ENCODE data around the gene CRYBB1.

Gene CRYBB1

GRCh38 chr22:26564181-26564580 is 53.6 kb downstream of the CRYBB1 start:
- Histone ChIP-seq H2AFZ (ENCODE audit: low read depth, low read length) (no peak overlapping the region), H3K27ac (ENCODE audit: low read length) (no peak overlapping the region), H3K79me2 (ENCODE audit: low read length) (no peaks in the 10 kb centered on the region), H3K27me3 (ENCODE audit: low read depth, low read length) (no peaks in the 10 kb centered on the region), H3K9me3 (ENCODE audit: insufficient read depth, low read length) (no peaks in the 10 kb centered on the region), H3K9ac (ENCODE audit: low read length) (no peak overlapping the region), H4K20me1 (ENCODE audit: insufficient read depth, low read length) (no peaks in the 10 kb centered on the region), H3K4me2 (ENCODE audit: low read length) (no peak overlapping the region), H3K36me3 (replicated peaks; ENCODE audit: low read depth, low read length) (no peaks in the 10 kb centered on the region), H3K4me1 (ENCODE audit: low read length) (no peaks in the 10 kb centered on the region), H3K4me3 (ENCODE audit: low read length) (no peak overlapping the region)
- TF ChIP-seq CTCF (IDR thresholded peaks at IDR 0.05; ENCODE audit: low read depth, low read length) (no peak), EZH2phosphoT487 (IDR thresholded peaks at IDR 0.05; ENCODE audit: low read depth) (no peak)

- no peak overlapping the region for H3K9ac ChIP-seq (ENCODE audit: low read length)
- no peak overlapping the region for H3K4me3 ChIP-seq (ENCODE audit: low read length)
- H3K27me3 ChIP-seq (ENCODE audit: low read depth, low read length) = no peaks in the 10 kb centered on the region
- no peaks in the 10 kb centered on the region for H3K4me1 ChIP-seq (ENCODE audit: low read length)
- TF ChIP-seq EZH2phosphoT487 (IDR thresholded peaks at IDR 0.05; ENCODE audit: low read depth) = no peak
- TF ChIP-seq CTCF (IDR thresholded peaks at IDR 0.05; ENCODE audit: low read depth, low read length) = peak; percentile 38
- no peaks in the 10 kb centered on the region for H3K79me2 ChIP-seq (ENCODE audit: low read length)
- no peak overlapping the region for H2AFZ ChIP-seq (ENCODE audit: low read depth, low read length)
- H3K36me3 ChIP-seq (replicated peaks; ENCODE audit: low read depth, low read length) = no peaks in the 10 kb centered on the region
- no peak overlapping the region for H3K4me2 ChIP-seq (ENCODE audit: low read length)
- no peak overlapping the region for H3K27ac ChIP-seq (ENCODE audit: low read length)
- H3K9me3 ChIP-seq (ENCODE audit: insufficient read depth, low read length) = no peaks in the 10 kb centered on the region
- no peaks in the 10 kb centered on the region for H4K20me1 ChIP-seq (ENCODE audit: insufficient read depth, low read length)
Measured at GRCh38 chr22:26563022-26563421, 54.8 kb downstream of the CRYBB1 start.

GRCh38 chr22:26561756-26562417 is 55.9 kb downstream of the CRYBB1 start:
- H3K27ac ChIP-seq (ENCODE audit: low read length) = no peak overlapping the region
- no peaks in the 10 kb centered on the region for H3K9me3 ChIP-seq (ENCODE audit: insufficient read depth, low read length)
- H3K4me3 ChIP-seq (ENCODE audit: low read length) = no peak overlapping the region
- H3K79me2 ChIP-seq (ENCODE audit: low read length) = no peaks in the 10 kb centered on the region
- H3K36me3 ChIP-seq (replicated peaks; ENCODE audit: low read depth, low read length) = no peaks in the 10 kb centered on the region
- H2AFZ ChIP-seq (ENCODE audit: low read depth, low read length) = no peak overlapping the region
- no peak for TF ChIP-seq CTCF (IDR thresholded peaks at IDR 0.05; ENCODE audit: low read depth, low read length)
- TF ChIP-seq EZH2phosphoT487 (IDR thresholded peaks at IDR 0.05; ENCODE audit: low read depth) = no peak
- no peaks in the 10 kb centered on the region for H4K20me1 ChIP-seq (ENCODE audit: insufficient read depth, low read length)
- no peak overlapping the region for H3K4me2 ChIP-seq (ENCODE audit: low read length)
- H3K27me3 ChIP-seq (ENCODE audit: low read depth, low read length) = no peaks in the 10 kb centered on the region
- H3K9ac ChIP-seq (ENCODE audit: low read length) = no peak overlapping the region
- no peaks in the 10 kb centered on the region for H3K4me1 ChIP-seq (ENCODE audit: low read length)

- H3K79me2 ChIP-seq (ENCODE audit: low read length) = no peaks in the 10 kb centered on the region
- H2AFZ ChIP-seq (ENCODE audit: low read depth, low read length) = no peak overlapping the region
- H3K27ac ChIP-seq (ENCODE audit: low read length) = no peak overlapping the region
- H3K4me3 ChIP-seq (ENCODE audit: low read length) = no peak overlapping the region
- no peak for TF ChIP-seq CTCF (IDR thresholded peaks at IDR 0.05; ENCODE audit: low read depth, low read length)
- H3K27me3 ChIP-seq (ENCODE audit: low read depth, low read length) = no peaks in the 10 kb centered on the region
- H3K36me3 ChIP-seq (replicated peaks; ENCODE audit: low read depth, low read length) = no peaks in the 10 kb centered on the region
- H3K4me2 ChIP-seq (ENCODE audit: low read length) = no peak overlapping the region
- no peak overlapping the region for H3K9ac ChIP-seq (ENCODE audit: low read length)
- H3K4me1 ChIP-seq (ENCODE audit: low read length) = no peaks in the 10 kb centered on the region
- H3K9me3 ChIP-seq (ENCODE audit: insufficient read depth, low read length) = no peaks in the 10 kb centered on the region
- no peaks in the 10 kb centered on the region for H4K20me1 ChIP-seq (ENCODE audit: insufficient read depth, low read length)
Measured at GRCh38 chr22:26559961-26560575, 57.8 kb downstream of the CRYBB1 start.
